Nephron progenitor cell (in vitro differentiated cells): ENCODE data around the gene UTS2.
A peak's percentile ranks its signal among the peaks of the same experiment; 100 is the strongest.

Experiments used
- DNase-seq: peaks from one replicate; pipeline ENCODE4 v3.0.0; 2021
- H3K27ac Mint-ChIP-seq: 2 replicates; pipeline ENCODE4 v1.8.0; 2021; ENCODE audit warnings: mild to moderate bottlenecking, moderate library complexity, mixed read lengths
- H3K27me3 Mint-ChIP-seq: 2 replicates; pipeline ENCODE4 v1.8.0; 2021; ENCODE audit warnings: mild to moderate bottlenecking, low read depth, mixed read lengths; ENCODE audit not compliant: poor library complexity
- H3K36me3 Mint-ChIP-seq: 2 replicates; pipeline ENCODE4 v1.8.0; 2021; ENCODE audit warnings: low read depth, mixed read lengths
- H3K4me1 Mint-ChIP-seq: 2 replicates; pipeline ENCODE4 v1.8.0; 2021; ENCODE audit warnings: mixed read lengths
- H3K4me3 Mint-ChIP-seq: 2 replicates; pipeline ENCODE4 v1.8.0; 2021; ENCODE audit warnings: mild to moderate bottlenecking, moderate library complexity, mixed read lengths
- H3K9me3 Mint-ChIP-seq: 2 replicates; pipeline ENCODE4 v1.8.0; 2021; ENCODE audit warnings: mild to moderate bottlenecking, moderate library complexity, mixed read lengths
- TF ChIP-seq, protein P1 (sequence below): fragments of 200-600 bp; sonication (generic); IDR thresholded peaks from 2 replicates; pipeline ENCODE4 v1.5.0; 2021; ENCODE audit warnings: antibody characterized with exemption

The UTS2 gene, protein sequence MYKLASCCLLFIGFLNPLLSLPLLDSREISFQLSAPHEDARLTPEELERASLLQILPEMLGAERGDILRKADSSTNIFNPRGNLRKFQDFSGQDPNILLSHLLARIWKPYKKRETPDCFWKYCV

DNA sequence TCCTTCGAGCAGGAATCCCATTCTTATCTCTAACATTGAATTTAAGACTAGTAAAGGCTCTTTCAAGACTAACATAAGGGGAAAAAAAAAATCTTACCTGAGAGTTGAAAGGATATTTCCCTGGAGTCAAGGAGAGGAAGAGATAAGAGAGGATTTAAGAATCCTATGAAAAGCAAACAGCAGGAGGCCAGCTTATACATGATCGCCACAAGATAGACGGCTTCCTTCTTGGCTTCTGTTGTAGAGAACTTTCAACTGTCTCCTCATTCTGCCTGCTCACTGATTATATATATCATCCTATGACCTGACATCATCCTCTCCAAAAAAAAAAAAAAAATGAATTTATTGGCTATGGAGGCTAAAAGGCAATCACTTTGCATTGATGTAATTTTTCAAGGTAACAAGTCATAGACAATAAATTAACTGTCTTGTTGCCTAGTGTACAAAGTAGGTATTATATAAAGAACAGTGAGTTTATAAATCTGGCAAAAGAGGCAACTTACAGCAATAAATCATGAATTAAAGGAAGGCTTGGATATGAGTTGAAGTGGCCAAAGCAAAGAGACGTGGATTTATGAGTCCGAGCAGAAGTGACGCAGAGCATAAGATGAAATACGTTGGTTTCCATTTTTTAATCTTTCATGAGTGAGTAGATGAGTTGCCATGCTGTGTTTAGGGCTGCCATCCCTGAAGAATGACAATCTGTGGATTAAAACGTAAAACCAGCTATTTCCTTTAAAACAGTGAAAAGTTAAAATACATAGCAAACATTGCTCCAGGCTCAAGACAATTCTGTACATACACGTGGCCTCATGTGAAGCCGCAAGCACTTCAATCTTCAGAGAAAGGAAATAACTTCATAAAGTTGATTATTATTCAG lies at the start of gene UTS2:
TSS of gene UTS2 (minus strand) at position 262 of the 880 bp plus-strand sequence. CDS start at position 200, 62 bp downstream.
- Mint-ChIP-seq H3K4me3 (no peak within 1 kb of the TSS), H3K27me3 (peaks cover 8% of the 10 kb centered on the region), H3K36me3 (no peaks in the 10 kb centered on the region), H3K9me3 (no peaks in the 10 kb centered on the region), H3K27ac (no peak within 1 kb of the TSS), H3K4me1 (peaks cover 17% of the 10 kb centered on the region)
- TF ChIP-seq, protein P1, sequence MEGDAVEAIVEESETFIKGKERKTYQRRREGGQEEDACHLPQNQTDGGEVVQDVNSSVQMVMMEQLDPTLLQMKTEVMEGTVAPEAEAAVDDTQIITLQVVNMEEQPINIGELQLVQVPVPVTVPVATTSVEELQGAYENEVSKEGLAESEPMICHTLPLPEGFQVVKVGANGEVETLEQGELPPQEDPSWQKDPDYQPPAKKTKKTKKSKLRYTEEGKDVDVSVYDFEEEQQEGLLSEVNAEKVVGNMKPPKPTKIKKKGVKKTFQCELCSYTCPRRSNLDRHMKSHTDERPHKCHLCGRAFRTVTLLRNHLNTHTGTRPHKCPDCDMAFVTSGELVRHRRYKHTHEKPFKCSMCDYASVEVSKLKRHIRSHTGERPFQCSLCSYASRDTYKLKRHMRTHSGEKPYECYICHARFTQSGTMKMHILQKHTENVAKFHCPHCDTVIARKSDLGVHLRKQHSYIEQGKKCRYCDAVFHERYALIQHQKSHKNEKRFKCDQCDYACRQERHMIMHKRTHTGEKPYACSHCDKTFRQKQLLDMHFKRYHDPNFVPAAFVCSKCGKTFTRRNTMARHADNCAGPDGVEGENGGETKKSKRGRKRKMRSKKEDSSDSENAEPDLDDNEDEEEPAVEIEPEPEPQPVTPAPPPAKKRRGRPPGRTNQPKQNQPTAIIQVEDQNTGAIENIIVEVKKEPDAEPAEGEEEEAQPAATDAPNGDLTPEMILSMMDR = no peak
- no peak for DNase-seq

DNA sequence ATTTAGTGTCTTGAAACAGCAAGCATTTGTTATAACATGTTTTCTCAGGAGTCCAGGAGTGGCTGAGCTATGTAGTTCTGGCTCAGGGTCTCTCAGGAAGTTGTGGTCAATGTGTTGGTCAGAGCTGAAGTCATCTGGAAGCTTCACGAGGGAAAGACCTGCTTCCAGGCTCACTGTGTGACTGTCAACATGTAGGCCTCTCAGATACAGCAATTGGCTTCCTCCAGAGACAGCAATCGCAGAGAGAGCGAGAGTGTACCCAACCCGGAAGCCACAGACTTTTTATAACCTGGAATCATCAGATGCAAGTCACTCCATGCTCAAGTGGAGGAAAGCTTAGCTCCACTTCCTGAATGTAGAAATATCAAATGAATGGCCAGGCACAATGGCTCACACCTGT lies 46.9 kb upstream of the UTS2 start:
- Mint-ChIP-seq H3K27me3 (peaks cover 7% of the 10 kb centered on the region), H3K36me3 (no peaks in the 10 kb centered on the region)
- DNase-seq = no peak

DNA sequence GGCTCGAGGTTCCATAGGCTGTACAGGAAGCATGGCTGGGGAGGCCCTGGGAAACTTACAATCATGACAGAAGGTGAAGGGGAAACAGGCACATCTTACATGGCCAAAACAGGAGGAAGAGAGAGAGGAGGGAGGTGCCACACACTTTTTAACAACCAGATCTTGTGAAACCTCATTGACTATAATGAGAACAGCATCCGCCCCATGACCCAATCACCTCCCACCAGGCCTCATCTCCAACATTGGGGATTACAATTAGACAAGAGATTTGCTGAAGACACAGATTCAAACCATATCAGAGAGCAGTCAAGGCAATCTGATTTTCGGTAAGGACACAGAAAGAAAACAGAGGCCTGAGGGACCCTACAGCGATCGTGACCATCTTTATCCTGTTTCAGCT lies 46.1 kb upstream of the UTS2 start:
- Mint-ChIP-seq H3K27me3 (peaks cover 7% of the 10 kb centered on the region), H3K4me3 (no peak overlapping the region), H3K4me1 (no peaks in the 10 kb centered on the region), H3K36me3 (no peaks in the 10 kb centered on the region), H3K9me3 (no peaks in the 10 kb centered on the region), H3K27ac (peak overlapping the region; percentile 20)
- no peak for DNase-seq
- TF ChIP-seq, protein P1 = no peak

More for the DNA sequence above, 46.9 kb upstream of the UTS2 start:
- Mint-ChIP-seq H3K27ac (no peak overlapping the region), H3K4me1 (no peaks in the 10 kb centered on the region), H3K9me3 (no peaks in the 10 kb centered on the region), H3K4me3 (no peak overlapping the region)
- TF ChIP-seq, protein P1 = no peak

DNA sequence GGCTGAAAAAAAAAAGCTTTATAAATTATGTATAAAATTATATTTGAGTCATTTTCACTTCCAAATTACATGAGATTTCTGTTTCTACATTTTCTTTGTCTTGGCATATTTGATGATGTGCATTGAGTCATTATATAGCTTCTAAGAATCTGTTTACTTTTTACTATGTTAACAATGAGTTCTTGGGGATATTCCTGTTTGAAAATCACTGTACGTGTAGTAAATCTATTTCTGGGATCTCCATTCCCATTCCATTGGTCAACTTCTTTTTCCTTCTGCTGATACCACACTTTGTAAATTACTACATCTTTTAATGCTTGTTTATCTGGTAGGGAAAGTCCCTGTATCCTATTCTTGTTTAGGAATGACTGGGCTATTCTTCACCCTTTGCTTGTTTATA lies 44.1 kb upstream of the UTS2 start:
- no peak overlapping the region for H3K27ac Mint-ChIP-seq
- H3K4me1 Mint-ChIP-seq = no peaks in the 10 kb centered on the region
- H3K4me3 Mint-ChIP-seq = no peak overlapping the region
- H3K36me3 Mint-ChIP-seq = no peaks in the 10 kb centered on the region
- peaks cover 10% of the 10 kb centered on the region for H3K27me3 Mint-ChIP-seq
- DNase-seq = no peak
- TF ChIP-seq, protein P1 = no peak
- no peaks in the 10 kb centered on the region for H3K9me3 Mint-ChIP-seq

DNA sequence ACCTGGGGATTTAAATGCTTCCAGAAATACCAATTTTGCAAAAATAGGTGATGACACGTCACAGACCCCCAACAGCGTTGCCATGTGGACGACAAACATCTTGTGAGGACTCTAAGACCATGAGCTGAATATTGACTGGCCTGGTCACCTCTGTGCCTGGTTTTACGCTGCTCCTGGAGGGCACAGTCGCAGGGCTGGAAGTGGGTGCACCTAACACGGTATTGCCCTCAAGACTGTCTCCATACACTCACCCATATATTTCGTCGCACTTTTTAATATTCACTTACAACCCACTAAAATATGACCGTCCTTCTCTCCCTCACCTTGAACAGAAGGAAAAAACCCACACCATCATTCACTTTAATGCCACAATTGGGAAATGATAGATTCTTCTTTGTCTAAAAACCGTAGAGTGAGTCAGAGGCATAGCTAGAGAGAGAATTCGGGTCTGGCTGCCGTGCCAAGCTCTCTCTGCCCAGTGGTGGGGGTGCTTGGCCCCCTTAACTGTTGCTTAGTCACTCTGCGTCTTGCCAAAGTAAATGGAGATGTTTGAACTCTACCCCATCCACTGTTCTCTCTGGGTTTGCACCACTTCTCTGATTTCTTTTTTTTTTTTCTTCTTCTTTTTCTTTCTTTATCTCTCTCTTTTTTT lies 40.8 kb upstream of the UTS2 start:
- Mint-ChIP-seq H3K4me1 (no peaks in the 10 kb centered on the region), H3K27ac (no peak overlapping the region), H3K27me3 (peaks cover 11% of the 10 kb centered on the region), H3K36me3 (no peaks in the 10 kb centered on the region), H3K9me3 (no peaks in the 10 kb centered on the region), H3K4me3 (no peak overlapping the region)
- TF ChIP-seq, protein P1 = no peak
- no peak for DNase-seq
